GM23338 (cell line): Measurements from ENCODE around the gene NEK6.

ENCODE experiments used
- CREB1 ChIP-seq: fragments of 250-450 bp; sonication (Bioruptor Pico); IDR thresholded peaks from 2 replicates; pipeline ENCODE4 v1.5.0; 2020; ENCODE audit warnings: low read depth, mild to moderate bottlenecking, moderate library complexity
- CTCF ChIP-seq, 2 experiments: fragments of 200-600 bp in 1 of 2; sonication (generic) in 1 of 2; conservative IDR thresholded peaks; 2 replicates each; pipeline versions ENCODE4 v1.5.1 to v1.6.1; 2016 to 2017; ENCODE audit warnings: antibody characterized with exemption in 2 of 2, low read depth in 2 of 2, mild to moderate bottlenecking in 2 of 2, moderate library complexity in 1 of 2
- EZH2 ChIP-seq: fragments of 200-600 bp; sonication (generic); IDR thresholded peaks from one replicate; pipeline ENCODE4 v1.8.0; 2017; ENCODE audit warnings: antibody characterized with exemption, mild to moderate bottlenecking, low read depth; ENCODE audit not compliant: unreplicated experiment
- JUNB ChIP-seq: IDR thresholded peaks from one replicate; pipeline ENCODE4 v1.6.1; 2016; ENCODE audit warnings: antibody characterized with exemption; ENCODE audit not compliant: unreplicated experiment
- POLR2AphosphoS5 ChIP-seq: IDR thresholded peaks from 2 replicates; pipeline ENCODE4 v1.6.1; 2016; ENCODE audit warnings: antibody characterized with exemption, low read depth
- TF ChIP-seq, protein P1 (sequence below): IDR thresholded peaks from 2 replicates; pipeline ENCODE4 v1.6.1; 2016; ENCODE audit warnings: antibody characterized with exemption

- TF ChIP-seq CTCF (conservative IDR thresholded peaks at IDR 0.05; ENCODE audit: low read depth in 2 of 2) = no peak
- TF ChIP-seq, protein P1, sequence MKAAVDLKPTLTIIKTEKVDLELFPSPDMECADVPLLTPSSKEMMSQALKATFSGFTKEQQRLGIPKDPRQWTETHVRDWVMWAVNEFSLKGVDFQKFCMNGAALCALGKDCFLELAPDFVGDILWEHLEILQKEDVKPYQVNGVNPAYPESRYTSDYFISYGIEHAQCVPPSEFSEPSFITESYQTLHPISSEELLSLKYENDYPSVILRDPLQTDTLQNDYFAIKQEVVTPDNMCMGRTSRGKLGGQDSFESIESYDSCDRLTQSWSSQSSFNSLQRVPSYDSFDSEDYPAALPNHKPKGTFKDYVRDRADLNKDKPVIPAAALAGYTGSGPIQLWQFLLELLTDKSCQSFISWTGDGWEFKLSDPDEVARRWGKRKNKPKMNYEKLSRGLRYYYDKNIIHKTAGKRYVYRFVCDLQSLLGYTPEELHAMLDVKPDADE = no peak
- TF ChIP-seq EZH2 = no peak
- TF ChIP-seq POLR2AphosphoS5 = no peak
- no peak for TF ChIP-seq CREB1 (CRISPR knock-in tag)
- TF ChIP-seq JUNB = no peak
Measured at GRCh38 chr9:124366476-124367220, 108.9 kb downstream of the NEK6 start.
